Neural crest cell (in vitro differentiated cells): ENCODE data around the gene CDC42BPG. TPM values are rescaled to one million over a fixed set of nuclear protein-coding genes. Genes with fewer than 3 reads are reported as not detected.

Source experiments
- DNase-seq: peaks from one replicate; pipeline ENCODE4 v3.0.0; 2021; ENCODE audit warnings: low read depth, mixed read lengths, low spot score
- H3K27ac Mint-ChIP-seq: one replicate; pipeline ENCODE4 v1.8.0; 2021; ENCODE audit warnings: mild to moderate bottlenecking, mixed read lengths; ENCODE audit not compliant: unreplicated experiment
- H3K27me3 Mint-ChIP-seq: 2 replicates; pipeline ENCODE4 v1.8.0; 2021; ENCODE audit warnings: low read depth, mild to moderate bottlenecking, mixed read lengths
- H3K36me3 Mint-ChIP-seq: 2 replicates; pipeline ENCODE4 v1.8.0; 2021; ENCODE audit warnings: low read depth, mild to moderate bottlenecking, mixed read lengths
- H3K4me1 Mint-ChIP-seq: 2 replicates; pipeline ENCODE4 v1.8.0; 2021; ENCODE audit warnings: mixed read lengths
- H3K4me3 Mint-ChIP-seq: one replicate; pipeline ENCODE4 v1.8.0; 2021; ENCODE audit warnings: mild to moderate bottlenecking, mixed read lengths
- H3K9me3 Mint-ChIP-seq: 2 replicates; pipeline ENCODE4 v1.8.0; 2021; ENCODE audit warnings: mixed read lengths
- CTCF ChIP-seq: fragments of 200-600 bp; sonication (generic); conservative IDR thresholded peaks from 2 replicates; pipeline ENCODE4 v1.5.0; 2021; ENCODE audit warnings: antibody characterized with exemption, mild to moderate bottlenecking
- total RNA-seq: library from RNA; stranded (reverse); gene quantifications from 2 replicates; pipeline ENCODE4 v1.2.1, GENCODE V29; 2021

Gene CDC42BPG
- total RNA-seq, 1 donor from 2014 or later = 3.5 TPM

GRCh38 chr11:64869571-64870175 is 25.2 kb upstream of the CDC42BPG start:
- peaks cover 42% of the 10 kb centered on the region for H3K4me1 Mint-ChIP-seq
- H3K4me3 Mint-ChIP-seq = peak overlapping the region; percentile 27
- no peaks in the 10 kb centered on the region for H3K9me3 Mint-ChIP-seq
- peak; percentile 45 for DNase-seq
- no peaks in the 10 kb centered on the region for H3K36me3 Mint-ChIP-seq
- H3K27ac Mint-ChIP-seq = peak overlapping the region; percentile 62
- TF ChIP-seq CTCF = peak; percentile 51
- H3K27me3 Mint-ChIP-seq = no peaks in the 10 kb centered on the region

- Mint-ChIP-seq H3K27me3 (no peaks in the 10 kb centered on the region), H3K27ac (peak overlapping the region; percentile 66), H3K4me3 (peak overlapping the region; percentile 14), H3K9me3 (no peaks in the 10 kb centered on the region), H3K4me1 (peaks cover 43% of the 10 kb centered on the region), H3K36me3 (no peaks in the 10 kb centered on the region)
- TF ChIP-seq CTCF = no peak
- DNase-seq = no peak
Measured at GRCh38 chr11:64868904-64869570, 24.6 kb upstream of the CDC42BPG start.

- no peak overlapping the region for H3K27ac Mint-ChIP-seq
Measured at GRCh38 chr11:64867748-64868462, 23.5 kb upstream of the CDC42BPG start.

GRCh38 chr11:64866173-64866491 is 21.7 kb upstream of the CDC42BPG start:
- DNase-seq = no peak
- Mint-ChIP-seq H3K36me3 (peaks cover 3% of the 10 kb centered on the region), H3K27me3 (no peaks in the 10 kb centered on the region), H3K9me3 (no peaks in the 10 kb centered on the region), H3K27ac (no peak overlapping the region), H3K4me3 (no peak overlapping the region), H3K4me1 (peaks cover 57% of the 10 kb centered on the region)
- no peak for TF ChIP-seq CTCF

More at GRCh38 chr11:64867748-64868462, 23.5 kb upstream of the CDC42BPG start:
- no peak for DNase-seq
- Mint-ChIP-seq H3K36me3 (no peaks in the 10 kb centered on the region), H3K4me1 (peaks cover 54% of the 10 kb centered on the region), H3K4me3 (no peak overlapping the region), H3K9me3 (no peaks in the 10 kb centered on the region), H3K27me3 (no peaks in the 10 kb centered on the region)
- TF ChIP-seq CTCF = no peak

- Mint-ChIP-seq H3K27ac (no peak overlapping the region), H3K4me1 (peaks cover 52% of the 10 kb centered on the region), H3K4me3 (no peak overlapping the region)
Measured at GRCh38 chr11:64865286-64866172, 21.1 kb upstream of the CDC42BPG start.

More at GRCh38 chr11:64865286-64866172, 21.1 kb upstream of the CDC42BPG start:
- no peak for DNase-seq
- Mint-ChIP-seq H3K36me3 (peaks cover 3% of the 10 kb centered on the region), H3K27me3 (no peaks in the 10 kb centered on the region), H3K9me3 (no peaks in the 10 kb centered on the region)
- TF ChIP-seq CTCF = no peak
